PC-9 (cell line): Measurements from ENCODE around the gene WDR13. TPM values are rescaled to one million over a fixed set of nuclear protein-coding genes. Genes with fewer than 3 reads are reported as not detected.

ENCODE experiments used
- total RNA-seq: library from RNA; stranded (reverse); gene quantifications from 2 replicates; pipeline ENCODE4 v1.2.3, GENCODE V29; 2021

WDR13 gene
- total RNA-seq, 1 experiment from 2014 or later: 28.6 TPM

Other genes starting within 250 kb of the WDR13 start
- not detected in 2 replicates for gene SSX3, start 240.8 kb upstream of the WDR13 start, total RNA-seq
- not detected in 2 replicates for gene SSX4, start 214.0 kb upstream of the WDR13 start, total RNA-seq
- gene SSX4B, start 185.5 kb upstream of the WDR13 start, total RNA-seq: not detected in 2 replicates
- 0.46 and 1.5 TPM in 2 replicates for gene SLC38A5, start 127.2 kb upstream of the WDR13 start, total RNA-seq
- 35.7 and 44.0 TPM in 2 replicates for gene FTSJ1, start 121.3 kb upstream of the WDR13 start, total RNA-seq
- gene PORCN, start 88.5 kb upstream of the WDR13 start, total RNA-seq: 11.9 and 14.1 TPM in 2 replicates
- gene EBP, start 75.7 kb upstream of the WDR13 start, total RNA-seq: 88.1 and 113 TPM in 2 replicates
- gene TBC1D25, start 57.8 kb upstream of the WDR13 start, total RNA-seq: 7.4 and 9.0 TPM in 2 replicates
- gene RBM3, start 23.0 kb upstream of the WDR13 start, total RNA-seq: 120 and 134 TPM in 2 replicates
- 0.22 TPM in 1 of 2 replicates, not detected in the other for gene WAS, start 86.3 kb downstream of the WDR13 start, total RNA-seq
- 10.5 and 11.7 TPM in 2 replicates for gene SUV39H1, start 99.2 kb downstream of the WDR13 start, total RNA-seq
- not detected in 2 replicates for gene GLOD5, start 164.3 kb downstream of the WDR13 start, total RNA-seq
- gene GATA1, start 189.1 kb downstream of the WDR13 start, total RNA-seq: not detected in 2 replicates
- gene HDAC6, start 204.6 kb downstream of the WDR13 start, total RNA-seq: 44.2 and 48.5 TPM in 2 replicates
- 0.50 TPM in 1 of 2 replicates, not detected in the other for gene ERAS, start 229.0 kb downstream of the WDR13 start, total RNA-seq
- not detected in 2 replicates for gene PCSK1N, start 238.1 kb downstream of the WDR13 start, total RNA-seq